GM12891 (cell line): ENCODE measurements around the gene TMEM131.

Source experiments
- POLR2A ChIP-seq: IDR thresholded peaks from 2 replicates; pipeline ENCODE4 v1.6.1; 2011; ENCODE audit warnings: low read depth, low read length, control low read depth
- POLR2AphosphoS5 ChIP-seq: IDR thresholded peaks from 2 replicates; pipeline ENCODE4 v1.6.1; 2011; ENCODE audit warnings: low read depth, low read length, control low read depth
- POU2F2 ChIP-seq: IDR thresholded peaks from 2 replicates; pipeline ENCODE4 v1.6.1; 2011; ENCODE audit warnings: low read depth, mild to moderate bottlenecking, control low read depth, low read length, moderate library complexity
- TAF1 ChIP-seq: IDR thresholded peaks from 2 replicates; pipeline ENCODE4 v1.6.1; 2011; ENCODE audit warnings: low read depth, low read length, control low read depth

DNA sequence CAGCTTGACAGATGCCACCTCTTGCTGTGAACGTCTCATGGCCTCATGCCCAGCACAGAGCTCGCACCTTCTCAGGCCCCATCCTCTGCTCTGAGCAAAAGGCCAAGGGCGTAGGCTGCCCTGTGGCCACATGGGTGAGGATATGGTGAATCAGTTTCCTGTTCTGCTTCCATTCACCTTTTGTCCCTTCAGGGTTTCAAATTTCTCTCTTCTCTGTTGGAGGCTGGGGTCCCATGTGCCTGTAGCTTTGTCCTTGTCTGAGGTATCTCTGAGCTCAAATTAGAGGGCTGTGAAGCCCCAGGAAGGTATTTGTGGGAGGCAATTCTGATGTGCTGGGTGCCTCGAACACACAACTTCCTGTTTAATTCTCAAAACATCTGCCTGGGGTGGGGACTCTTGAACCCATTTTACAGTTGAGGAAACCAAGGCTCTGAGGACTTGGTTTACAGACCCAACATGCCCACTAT is 253.3 kb downstream of the TMEM131 start:
- TF ChIP-seq TAF1 (no peak), POLR2AphosphoS5 (0 out of 2 replicates have a peak, but pooled peaks have one; percentile 14), POLR2A (no peak), POU2F2 (no peak)
